Activated gamma-delta T cell treated with Interleukin-2 at 50 U/mL for 16 hours (primary cell): ENCODE results near the gene SERPINF2.
A peak's percentile ranks its signal among the peaks of the same experiment; 100 is the strongest.
"Not testable (repeated sequence)": the region's sequence is repeated elsewhere in the genome, so short reads cannot be mapped to it uniquely, and the experiment has no call there.

Experiments used
- DNase-seq: peaks from one replicate; pipeline ENCODE4 v3.0.0-alpha.2; 2020

Gene SERPINF2

GRCh38 chr17:1742371-1743087, at the start of gene SERPINF2:
TSS of gene SERPINF2 (plus strand) at chr17:1742871. CDS start at chr17:1744996, 2,125 bp downstream.
- DNase-seq, result no peak

- DNase-seq, result no peak
These were observed 49.3 kb upstream of the SERPINF2 start for GRCh38 chr17:1693339-1693738.

DNA sequence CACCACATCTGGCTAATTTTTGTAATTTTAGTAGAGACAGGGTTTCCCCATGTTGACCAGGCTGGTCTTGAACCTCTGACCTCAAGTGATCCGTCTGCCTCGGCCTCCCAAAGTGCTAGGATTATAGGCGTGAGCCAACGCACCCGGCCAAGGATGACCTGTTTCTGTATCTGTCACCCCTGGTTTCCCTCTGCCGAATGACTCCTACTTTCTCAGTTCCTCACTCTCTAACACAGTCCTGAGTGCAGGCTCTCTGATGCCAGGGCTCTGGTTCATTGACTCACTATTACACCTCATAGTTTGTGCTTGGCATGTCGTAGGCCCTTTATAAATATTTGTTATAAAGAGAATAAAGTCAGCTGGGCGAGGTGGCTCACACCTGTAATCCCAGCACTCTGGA, 47.3 kb upstream of the SERPINF2 start:
- DNase-seq, result no peak

GRCh38 chr17:1697681-1698080, 45.0 kb upstream of the SERPINF2 start:
- no peak for DNase-seq

DNA sequence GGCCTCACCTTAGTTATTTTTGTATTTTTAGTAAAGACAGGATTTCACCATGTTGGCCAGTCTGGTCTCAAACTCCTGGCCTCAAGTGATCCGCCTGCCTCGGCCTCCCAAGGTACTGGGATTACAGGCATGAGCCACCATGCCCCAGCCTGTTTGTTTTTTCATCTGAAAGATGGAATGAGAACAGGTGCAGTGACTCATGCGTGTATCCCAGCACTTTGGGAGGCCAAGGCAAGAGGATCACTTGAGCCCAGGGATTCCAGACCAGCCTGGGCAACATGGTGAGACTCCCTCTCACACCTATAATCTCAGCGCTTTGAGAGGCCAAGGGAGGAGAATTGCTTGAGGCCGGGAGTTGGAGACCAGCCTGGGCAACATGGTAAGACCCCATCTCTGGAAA, 42.8 kb upstream of the SERPINF2 start:
- DNase-seq, result not testable (repeated sequence)

GRCh38 chr17:1703063-1703462, 39.6 kb upstream of the SERPINF2 start:
- DNase-seq, result no peak

GRCh38 chr17:1705004-1705403, 37.7 kb upstream of the SERPINF2 start:
- DNase-seq, result no peak

GRCh38 chr17:1707107-1707506, 35.6 kb upstream of the SERPINF2 start:
- peak; percentile 39 for DNase-seq

DNA sequence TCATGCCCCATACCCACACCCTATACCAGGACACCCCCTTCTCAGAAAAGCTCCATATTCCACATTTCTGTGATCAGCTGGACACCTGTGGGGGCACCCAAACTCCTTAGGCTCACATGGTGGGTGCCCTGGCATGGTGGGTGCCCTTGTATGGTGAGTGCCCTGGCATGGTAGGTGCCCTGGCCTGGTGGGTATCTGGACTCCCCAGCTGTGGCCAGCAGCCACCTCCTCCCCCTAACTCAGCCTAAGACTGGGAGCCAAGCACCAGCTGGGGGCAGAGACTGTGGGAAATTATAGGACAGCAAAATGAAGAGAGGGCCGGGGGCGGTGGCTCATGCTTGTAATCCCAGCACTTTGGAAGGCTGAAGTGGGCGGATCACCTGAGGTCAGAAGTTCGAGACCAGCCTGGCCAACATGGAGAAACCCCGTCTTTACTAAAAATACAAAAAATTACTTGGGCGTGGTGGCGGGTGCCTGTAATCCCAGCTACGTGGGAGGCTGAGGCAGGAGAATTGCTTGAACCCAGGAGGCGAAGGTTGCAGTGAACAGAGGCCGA, 33.8 kb upstream of the SERPINF2 start:
- DNase-seq, result not testable (repeated sequence)

DNA sequence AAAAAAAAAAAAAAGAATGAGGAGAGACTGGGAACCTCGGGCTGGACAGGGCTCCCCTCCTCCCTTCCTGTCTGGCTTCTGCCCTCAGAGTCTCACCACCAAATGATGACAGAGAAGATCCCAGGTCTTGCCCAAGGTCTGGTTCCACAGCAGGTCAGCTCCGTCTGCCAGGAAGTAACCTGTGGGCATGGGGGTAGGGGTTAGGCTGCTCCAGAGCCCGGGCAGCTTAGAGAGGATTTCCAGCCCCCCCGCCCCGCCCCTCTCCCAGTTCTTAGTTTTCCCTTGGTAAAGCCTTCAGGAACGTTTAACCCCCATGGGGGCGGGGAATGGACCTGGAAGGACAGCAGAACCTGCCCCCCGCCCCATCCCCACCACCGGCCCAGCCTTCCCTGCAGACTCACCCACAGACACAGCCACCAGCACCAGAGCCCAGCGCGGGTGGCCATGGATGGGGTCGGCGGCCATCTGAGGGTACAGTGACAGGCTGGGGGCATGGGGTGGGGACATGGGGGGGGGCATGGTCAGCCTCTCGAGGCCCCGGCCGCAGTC, 33.2 kb upstream of the SERPINF2 start:
- no peak for DNase-seq

DNA sequence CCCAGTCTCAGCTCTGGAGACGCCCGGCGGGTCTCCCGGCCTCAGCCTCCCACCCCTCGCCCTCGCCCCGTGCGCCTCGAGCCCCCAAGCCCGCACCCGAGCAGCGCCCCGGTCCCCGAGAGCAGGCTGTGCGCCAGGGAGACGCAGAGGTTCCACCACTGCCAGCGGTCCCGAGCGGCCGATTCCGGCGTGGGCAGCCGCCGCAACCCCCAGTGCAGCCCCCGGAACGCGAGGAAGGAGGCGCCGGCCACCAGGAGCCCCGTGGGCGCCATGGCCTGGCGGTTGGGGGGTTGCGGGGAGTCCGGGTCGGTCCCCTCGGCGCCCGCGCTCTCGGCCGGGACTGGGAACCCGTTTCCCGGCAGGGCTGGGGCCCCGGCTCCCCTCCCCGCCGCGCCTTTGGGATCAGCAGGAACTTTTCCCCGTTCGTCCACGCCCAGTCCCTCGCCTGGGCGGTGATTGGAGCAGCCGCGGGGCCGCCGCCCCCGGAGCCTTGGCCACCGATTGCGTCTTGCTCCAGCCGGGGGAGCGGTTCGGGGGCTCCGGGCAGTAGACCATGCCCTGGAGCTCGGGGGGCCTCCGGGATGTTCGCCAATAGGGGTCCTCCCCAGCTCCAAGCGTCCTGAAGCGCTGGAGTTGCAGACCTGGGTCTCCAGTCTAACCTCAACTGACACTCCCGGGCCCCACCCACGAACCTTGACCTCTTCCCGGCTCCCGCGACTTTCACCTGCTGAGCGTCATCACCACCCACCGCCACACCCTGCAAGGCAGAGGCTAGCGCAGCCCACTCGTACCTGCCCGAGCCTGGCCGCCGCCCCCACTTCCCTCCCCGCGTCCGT, 32.5 kb upstream of the SERPINF2 start, which contains the start of gene TLCD2:
Gene TLCD2 (minus strand): TSS at position 407 of the 836 bp plus-strand sequence. CDS start 135 bp downstream, at position 272.
- DNase-seq, result no peak

DNA sequence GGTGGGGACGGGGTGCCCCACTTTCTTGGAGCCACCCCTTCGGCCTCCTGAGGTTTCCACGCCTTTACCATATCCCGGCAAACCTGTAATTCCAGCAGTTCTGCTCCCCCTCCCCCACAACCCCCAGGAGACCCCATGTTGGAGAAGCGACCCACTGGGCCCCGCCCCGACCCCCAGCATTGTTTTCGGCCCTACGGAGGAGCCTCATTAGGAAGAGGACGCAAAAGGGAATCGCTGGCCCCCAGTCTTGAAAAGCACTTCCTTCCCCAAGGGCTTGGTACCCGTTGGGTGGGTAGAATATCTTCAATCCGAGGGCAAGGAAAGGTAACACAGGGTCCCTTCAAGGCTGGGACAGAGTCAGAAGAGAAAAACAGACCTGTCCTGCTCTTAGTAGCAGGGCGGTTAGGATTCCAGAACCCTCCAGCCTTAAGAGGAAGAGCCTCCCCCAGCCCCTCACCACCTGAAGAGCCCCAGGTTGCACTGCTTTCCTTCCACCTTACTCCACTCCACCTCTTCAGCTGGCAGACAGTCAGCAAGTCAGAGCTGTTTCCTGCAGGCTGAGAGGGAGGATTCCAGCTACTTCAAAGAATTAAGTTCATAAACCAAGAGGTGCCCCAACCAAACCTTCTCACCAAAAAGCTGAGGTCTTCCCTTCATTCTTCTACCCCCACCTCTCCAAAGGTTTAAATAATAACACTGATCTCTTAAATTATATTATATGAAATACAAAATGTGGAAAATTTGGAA, 31.7 kb upstream of the SERPINF2 start:
- DNase-seq, result no peak

DNA sequence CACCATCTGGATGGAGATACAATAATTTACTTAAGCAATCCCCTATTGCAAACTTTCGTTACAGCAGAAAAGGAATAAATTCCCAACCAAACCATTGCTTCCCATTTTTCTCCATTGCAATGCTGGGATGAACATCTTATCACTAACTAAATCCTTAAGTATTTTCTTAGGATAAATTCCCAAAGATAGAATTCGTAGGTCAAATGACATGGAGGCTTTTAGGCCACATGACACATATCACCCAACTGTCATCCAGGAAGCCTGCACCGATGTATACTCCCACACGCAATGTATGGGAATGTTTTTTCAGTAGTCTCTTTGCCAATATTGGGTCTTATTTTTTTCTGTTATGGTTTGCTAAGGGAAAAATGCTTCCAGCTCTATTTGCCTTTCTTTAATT, 30.9 kb upstream of the SERPINF2 start:
- DNase-seq, result no peak

GRCh38 chr17:1712271-1712670, 30.4 kb upstream of the SERPINF2 start:
- no peak for DNase-seq

- DNase-seq, result no peak
These were observed 29.4 kb upstream of the SERPINF2 start for GRCh38 chr17:1713160-1713877.

DNA sequence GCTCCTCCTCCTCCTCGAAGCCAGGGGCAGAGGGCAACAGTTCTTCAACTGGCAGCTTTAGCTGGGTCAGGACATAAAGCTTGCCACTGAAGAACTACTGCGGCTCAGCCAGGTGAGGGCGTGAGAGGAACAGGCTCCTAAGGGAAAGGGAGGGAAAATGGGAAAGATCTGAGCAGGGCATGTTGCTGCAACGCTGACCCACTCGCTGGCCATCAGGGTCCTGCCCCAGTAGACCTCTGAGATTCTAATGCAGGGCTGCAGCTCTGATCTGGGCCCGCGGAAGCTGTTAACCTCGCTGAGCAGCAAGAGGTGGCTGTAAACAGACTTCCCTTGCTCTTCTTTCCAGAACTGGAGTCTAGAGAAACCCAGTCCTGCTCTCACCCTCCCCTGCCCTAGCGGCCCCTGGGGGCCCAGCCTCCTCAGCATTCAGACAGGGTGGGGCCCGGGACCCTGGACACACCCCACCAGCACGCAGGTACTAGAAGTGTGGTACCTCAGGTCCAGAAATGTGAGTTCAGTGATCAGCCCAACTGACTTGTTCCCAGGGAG, 28.7 kb upstream of the SERPINF2 start:
- no peak for DNase-seq

GRCh38 chr17:1714427-1714979, 28.2 kb upstream of the SERPINF2 start:
- DNase-seq, result no peak

DNA sequence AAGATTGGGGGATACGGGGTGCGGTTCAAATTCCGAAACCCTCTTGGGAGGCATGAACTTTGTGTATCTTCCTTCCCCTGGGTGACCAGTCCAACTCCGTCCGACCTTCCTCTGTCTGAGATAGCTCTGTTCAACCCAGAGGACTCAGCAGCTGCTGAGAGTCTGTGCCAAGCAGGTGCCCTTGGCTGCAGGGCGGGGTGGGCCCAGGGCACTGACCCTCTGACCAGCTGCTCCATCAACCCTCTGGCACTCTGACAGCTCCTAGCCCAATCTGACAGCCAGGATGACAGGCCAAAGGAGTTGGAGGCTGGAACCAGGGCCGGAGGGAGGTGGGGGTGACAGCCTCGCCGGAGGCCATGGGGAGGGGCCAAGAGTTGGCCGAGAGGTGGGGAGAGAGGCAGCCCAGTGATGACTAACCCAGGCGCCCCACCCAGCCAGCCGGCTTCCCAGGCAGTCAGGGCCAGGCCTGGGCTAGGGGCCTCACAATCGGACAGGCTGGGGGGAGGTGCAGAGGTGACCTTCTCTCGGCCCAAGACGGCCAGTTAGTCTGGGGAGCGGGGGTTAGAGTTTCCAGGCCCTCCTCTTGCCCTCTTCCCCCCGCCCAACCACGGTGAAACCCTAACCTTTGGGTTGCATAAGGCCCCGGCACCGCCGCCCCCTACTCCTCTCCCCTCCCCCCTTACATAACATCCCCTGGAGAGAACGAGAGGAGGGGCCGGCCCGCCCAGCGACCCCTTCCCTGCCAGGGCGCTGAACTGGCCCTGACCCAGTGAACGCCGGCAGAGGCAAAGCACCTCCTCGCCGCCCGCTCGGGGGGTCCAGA, 27.5 kb upstream of the SERPINF2 start:
- peak; percentile 50 for DNase-seq

GRCh38 chr17:1715803-1716075, 26.9 kb upstream of the SERPINF2 start:
- no peak for DNase-seq

GRCh38 chr17:1716076-1716911, 26.4 kb upstream of the SERPINF2 start:
- peak; percentile 100 for DNase-seq
